ENCODE measurements around the gene BARX1.

The BARX1 gene

DNA sequence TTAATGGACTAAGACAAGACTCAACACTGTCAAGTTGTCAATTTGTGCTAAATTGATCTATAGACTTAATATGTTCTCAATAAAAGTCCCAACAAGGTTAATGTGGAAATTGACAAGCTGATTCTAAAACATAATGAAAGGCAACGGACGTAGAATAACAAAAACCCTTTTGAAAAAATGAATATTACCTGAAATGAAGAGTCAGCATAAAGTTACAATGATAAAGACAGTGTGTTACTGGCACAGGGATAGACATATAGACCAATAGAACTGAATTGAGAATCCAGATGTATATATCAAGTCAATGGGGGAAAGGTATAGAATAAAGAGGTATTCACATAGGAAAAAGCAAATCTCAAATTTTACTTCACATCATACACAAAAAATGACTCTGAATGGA, 37.7 kb upstream of the BARX1 start:
- TF ChIP-seq, protein P1, sequence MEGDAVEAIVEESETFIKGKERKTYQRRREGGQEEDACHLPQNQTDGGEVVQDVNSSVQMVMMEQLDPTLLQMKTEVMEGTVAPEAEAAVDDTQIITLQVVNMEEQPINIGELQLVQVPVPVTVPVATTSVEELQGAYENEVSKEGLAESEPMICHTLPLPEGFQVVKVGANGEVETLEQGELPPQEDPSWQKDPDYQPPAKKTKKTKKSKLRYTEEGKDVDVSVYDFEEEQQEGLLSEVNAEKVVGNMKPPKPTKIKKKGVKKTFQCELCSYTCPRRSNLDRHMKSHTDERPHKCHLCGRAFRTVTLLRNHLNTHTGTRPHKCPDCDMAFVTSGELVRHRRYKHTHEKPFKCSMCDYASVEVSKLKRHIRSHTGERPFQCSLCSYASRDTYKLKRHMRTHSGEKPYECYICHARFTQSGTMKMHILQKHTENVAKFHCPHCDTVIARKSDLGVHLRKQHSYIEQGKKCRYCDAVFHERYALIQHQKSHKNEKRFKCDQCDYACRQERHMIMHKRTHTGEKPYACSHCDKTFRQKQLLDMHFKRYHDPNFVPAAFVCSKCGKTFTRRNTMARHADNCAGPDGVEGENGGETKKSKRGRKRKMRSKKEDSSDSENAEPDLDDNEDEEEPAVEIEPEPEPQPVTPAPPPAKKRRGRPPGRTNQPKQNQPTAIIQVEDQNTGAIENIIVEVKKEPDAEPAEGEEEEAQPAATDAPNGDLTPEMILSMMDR (IDR thresholded peaks at IDR 0.05; ENCODE audit: low read depth, low read length) = no peak
- no peak for DNase-seq (ENCODE audit: low read depth, low spot score)
- in situ Hi-C loops (cut with HindIII; ENCODE audit: low sequenced_read_pairs) = no loop called here
- H3K4me3 ChIP-seq (ENCODE audit: low read depth, low read length) = no peak overlapping the region

DNA sequence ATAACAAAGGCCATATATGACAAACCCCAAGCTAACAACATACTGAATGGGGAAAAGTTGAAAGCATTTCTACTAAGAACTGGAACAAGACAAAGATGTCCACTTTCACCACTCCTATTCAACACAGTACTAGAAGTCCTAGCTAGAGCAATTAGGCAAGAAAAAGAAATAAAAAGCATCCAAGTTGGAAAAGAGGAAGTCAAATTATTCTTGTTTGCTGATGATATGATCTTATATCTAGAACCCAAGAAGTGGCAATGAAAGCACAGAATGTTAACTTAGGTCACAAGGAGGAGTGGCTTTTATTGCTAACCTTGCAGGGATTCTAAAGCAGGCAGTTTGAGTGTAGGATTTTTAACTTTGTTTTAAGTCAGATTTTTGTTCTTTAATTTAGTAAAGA, 35.3 kb upstream of the BARX1 start:
- no peak overlapping the region for H3K4me3 ChIP-seq (ENCODE audit: low read depth, low read length)
- TF ChIP-seq, protein P1 (IDR thresholded peaks at IDR 0.05; ENCODE audit: low read depth, low read length) = no peak
- in situ Hi-C loops (cut with HindIII; ENCODE audit: low sequenced_read_pairs) = no loop called here
- DNase-seq (ENCODE audit: low read depth, low spot score) = no peak

DNA sequence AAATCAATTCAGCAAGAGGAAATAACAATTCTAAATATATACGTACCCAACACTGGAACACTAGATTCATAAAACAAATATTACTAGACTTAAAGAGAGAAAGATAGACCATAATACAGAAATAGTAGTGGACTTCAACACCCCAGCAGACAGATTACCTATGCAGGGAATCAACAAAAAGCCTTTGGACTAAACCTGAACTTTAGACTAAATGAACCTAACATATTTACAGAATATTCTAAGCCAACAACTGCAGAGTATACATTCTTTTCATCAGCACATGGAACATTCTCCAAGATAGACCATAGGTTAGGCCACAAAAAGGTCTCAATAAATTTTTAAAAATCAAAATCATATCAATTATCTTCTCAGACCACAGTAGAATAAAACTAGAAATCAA, 32.9 kb upstream of the BARX1 start:
- in situ Hi-C loops (cut with HindIII; ENCODE audit: low sequenced_read_pairs) = no loop called here
- TF ChIP-seq, protein P1 (IDR thresholded peaks at IDR 0.05; ENCODE audit: low read depth, low read length) = no peak
- H3K4me3 ChIP-seq (ENCODE audit: low read depth, low read length) = no peak overlapping the region
- DNase-seq (ENCODE audit: low read depth, low spot score) = no peak

DNA sequence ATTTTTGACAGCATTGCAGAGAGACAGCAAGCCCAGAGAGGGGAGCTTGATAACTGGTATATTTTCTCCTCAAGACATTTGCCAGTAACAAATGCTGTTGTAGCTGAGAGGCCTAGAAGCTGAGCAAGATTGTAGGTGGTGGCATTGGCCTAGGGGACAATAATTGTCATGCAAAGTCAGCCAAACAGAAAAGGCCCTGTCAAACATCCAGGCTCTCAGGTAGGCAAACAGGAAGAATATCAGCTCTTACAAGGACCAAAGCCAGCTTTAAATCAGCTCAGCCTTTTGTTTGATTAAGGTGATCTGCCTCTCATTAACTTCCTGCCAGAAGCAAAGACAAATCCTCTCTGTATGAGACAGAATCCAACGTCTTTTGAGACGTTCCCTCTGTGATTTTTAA, 29.7 kb upstream of the BARX1 start:
- TF ChIP-seq, protein P1 (IDR thresholded peaks at IDR 0.05; ENCODE audit: low read depth, low read length) = no peak
- in situ Hi-C loops (cut with HindIII; ENCODE audit: low sequenced_read_pairs) = no loop called here
- no peak overlapping the region for H3K4me3 ChIP-seq (ENCODE audit: low read depth, low read length)
- DNase-seq (ENCODE audit: low read depth, low spot score) = no peak

DNA sequence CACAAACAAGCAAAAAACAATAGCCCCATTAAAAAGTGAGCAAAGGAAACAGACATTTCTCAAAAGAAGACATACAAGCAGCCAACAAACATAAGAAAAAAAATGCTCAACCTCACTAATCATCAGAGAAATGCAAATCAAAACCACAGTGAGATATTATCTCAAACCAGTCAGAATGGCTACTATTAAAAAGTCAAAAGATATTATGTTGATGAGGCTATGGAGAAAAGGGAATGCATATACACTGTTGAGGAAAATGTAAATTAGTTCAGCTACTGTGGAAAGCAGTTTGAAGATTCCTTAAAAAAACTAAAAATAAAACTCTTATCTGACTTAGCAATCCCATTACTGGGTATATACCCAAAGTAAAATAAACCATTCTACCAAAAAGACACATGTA, 28.7 kb upstream of the BARX1 start:
- TF ChIP-seq, protein P1 (IDR thresholded peaks at IDR 0.05; ENCODE audit: low read depth, low read length) = no peak
- DNase-seq (ENCODE audit: low read depth, low spot score) = no peak
- in situ Hi-C loops (cut with HindIII; ENCODE audit: low sequenced_read_pairs) = no loop called here
- no peak overlapping the region for H3K4me3 ChIP-seq (ENCODE audit: low read depth, low read length)

DNA sequence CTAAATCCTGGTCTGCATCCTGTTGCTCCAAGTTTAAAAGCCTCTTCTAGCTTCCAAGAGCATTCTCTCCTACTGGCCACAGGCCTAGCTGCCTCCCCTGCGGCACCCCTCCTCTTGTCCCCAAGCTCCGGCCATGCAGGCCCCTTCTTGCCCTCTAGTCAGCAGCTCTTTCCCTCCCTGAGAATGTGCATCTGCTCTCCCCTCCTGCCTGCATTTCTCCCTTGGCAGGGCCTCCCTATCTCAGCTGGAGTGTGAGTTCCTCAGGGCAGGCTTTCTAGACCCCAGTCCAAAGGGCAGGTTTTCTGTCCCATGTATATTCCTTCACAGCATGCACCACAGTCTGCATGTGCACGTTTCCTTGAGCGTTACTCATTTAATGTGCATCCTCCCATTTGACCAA, 24.6 kb upstream of the BARX1 start:
- in situ Hi-C loops (cut with HindIII; ENCODE audit: low sequenced_read_pairs) = no loop called here
- DNase-seq (ENCODE audit: low read depth, low spot score) = no peak
- H3K4me3 ChIP-seq (ENCODE audit: low read depth, low read length) = no peak overlapping the region
- TF ChIP-seq, protein P1 (IDR thresholded peaks at IDR 0.05; ENCODE audit: low read depth, low read length) = no peak

DNA sequence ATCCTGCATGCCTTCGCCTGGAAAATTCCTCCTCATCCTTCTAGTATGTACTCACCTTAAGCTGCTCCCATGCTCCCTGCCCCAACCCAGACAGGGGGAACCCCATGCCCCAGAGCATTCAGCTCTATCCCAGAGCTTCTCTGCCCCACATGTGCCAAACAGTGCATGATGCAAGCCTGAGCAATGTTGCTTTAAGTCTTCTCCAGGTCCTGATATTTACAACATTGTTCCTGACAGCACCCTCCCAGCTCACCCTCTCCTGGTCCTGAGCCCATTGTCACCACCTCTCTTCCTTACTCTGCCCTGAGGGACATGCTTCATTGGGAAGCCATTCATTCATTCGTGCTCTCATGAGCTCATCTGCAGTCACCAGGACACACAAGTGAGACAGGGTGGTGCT, 23.4 kb upstream of the BARX1 start:
- DNase-seq (ENCODE audit: low read depth, low spot score) = no peak
- in situ Hi-C loops (cut with HindIII; ENCODE audit: low sequenced_read_pairs) = no loop called here
- TF ChIP-seq, protein P1 (IDR thresholded peaks at IDR 0.05; ENCODE audit: low read depth, low read length) = no peak

More for the DNA sequence above, 23.4 kb upstream of the BARX1 start:
- H3K4me3 ChIP-seq (ENCODE audit: low read depth, low read length) = no peak overlapping the region
